Cardiac septum (tissue), 1 donor: ENCODE results near the gene TNFRSF13B. TPM values are rescaled to one million over a fixed set of nuclear protein-coding genes. Genes with fewer than 3 reads are reported as not detected.
"Not testable (repeated sequence)": the region's sequence is repeated elsewhere in the genome, so short reads cannot be mapped to it uniquely, and the experiment has no call there.

Experiments
- DNase-seq: peaks from one replicate; pipeline ENCODE4 v3.0.0-alpha.2; 2020; ENCODE audit warnings: low spot score
- intact Hi-C: fragments of 100-400 bp; cut with DNase I; formaldehyde crosslinking; loops from one replicate; pipeline ENCODE4 v1.14.0; 2022
- total RNA-seq: library from RNA; stranded (reverse); fragmentation: NEBNext Ultra II Directional; extraction: Animal tissue kit (Norgen Biotek cat#: 25700); gene quantifications from one replicate; pipeline ENCODE4 v1.2.1, GENCODE V29; 2021
- donor health status: DM: no; HTN: no; CAD: no.

The TNFRSF13B gene
- total RNA-seq, 1 donor from 2014 or later: not detected

GRCh38 chr17:17008621-17009397, 36.9 kb upstream of the TNFRSF13B start:
- intact Hi-C loops: loop anchor here (10.0 kb wide), 2 partner anchors 196 to 296 kb away; partner anchors contain the start of genes NT5M and PLD6
- DNase-seq: peak; percentile 60

GRCh38 chr17:17007891-17008290, 36.0 kb upstream of the TNFRSF13B start:
- intact Hi-C loops: loop anchor here (10.0 kb wide), 2 partner anchors 197 to 297 kb away; partner anchors contain the start of genes NT5M and PLD6
- DNase-seq: peak; percentile 44

- peak; percentile 54 for DNase-seq
- intact Hi-C loops: loop anchor here (10.0 kb wide), 2 partner anchors 200 to 300 kb away; partner anchors contain the start of genes NT5M and PLD6
Measured at GRCh38 chr17:17004997-17005614, 33.2 kb upstream of the TNFRSF13B start.

DNA sequence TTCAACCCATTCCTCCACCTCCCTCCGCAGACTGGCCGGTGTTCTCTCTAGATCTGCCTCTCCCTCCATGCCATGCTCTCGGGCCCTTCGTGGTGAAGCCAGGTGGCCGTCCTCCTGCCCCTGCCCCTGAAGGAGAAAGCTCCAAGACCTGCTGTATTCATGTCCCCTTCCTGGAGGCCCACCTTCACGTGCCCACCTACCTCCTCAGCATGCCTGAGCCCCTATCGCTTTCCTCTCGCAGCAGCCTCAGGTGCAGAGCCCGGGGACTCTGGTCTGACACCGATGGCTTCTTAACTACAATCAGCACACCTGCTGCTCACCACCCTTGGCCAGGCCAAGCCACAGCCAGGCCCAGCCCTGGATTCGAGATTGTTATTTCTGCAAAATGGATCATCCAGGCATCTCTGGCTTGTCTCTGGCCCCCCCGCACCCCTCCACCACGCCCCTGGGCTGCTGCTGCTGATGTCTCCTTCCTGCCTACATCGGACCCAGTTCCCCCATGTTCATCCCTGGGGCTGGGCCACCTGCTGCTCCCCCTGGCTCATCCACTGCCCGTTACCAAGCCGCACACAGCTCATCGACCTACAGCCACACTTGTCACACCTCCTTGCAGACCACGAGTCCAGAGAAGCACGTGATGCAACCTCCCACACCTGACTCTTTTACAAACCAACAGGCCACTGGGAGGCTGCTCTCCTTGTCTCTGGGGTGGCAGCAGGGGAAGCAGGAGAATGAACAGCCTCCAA, 32.5 kb upstream of the TNFRSF13B start:
- DNase-seq: peak; percentile 66
- intact Hi-C loops: loop anchor here (10.0 kb wide), 2 partner anchors 200 to 300 kb away; partner anchors contain the start of genes NT5M and PLD6

DNA sequence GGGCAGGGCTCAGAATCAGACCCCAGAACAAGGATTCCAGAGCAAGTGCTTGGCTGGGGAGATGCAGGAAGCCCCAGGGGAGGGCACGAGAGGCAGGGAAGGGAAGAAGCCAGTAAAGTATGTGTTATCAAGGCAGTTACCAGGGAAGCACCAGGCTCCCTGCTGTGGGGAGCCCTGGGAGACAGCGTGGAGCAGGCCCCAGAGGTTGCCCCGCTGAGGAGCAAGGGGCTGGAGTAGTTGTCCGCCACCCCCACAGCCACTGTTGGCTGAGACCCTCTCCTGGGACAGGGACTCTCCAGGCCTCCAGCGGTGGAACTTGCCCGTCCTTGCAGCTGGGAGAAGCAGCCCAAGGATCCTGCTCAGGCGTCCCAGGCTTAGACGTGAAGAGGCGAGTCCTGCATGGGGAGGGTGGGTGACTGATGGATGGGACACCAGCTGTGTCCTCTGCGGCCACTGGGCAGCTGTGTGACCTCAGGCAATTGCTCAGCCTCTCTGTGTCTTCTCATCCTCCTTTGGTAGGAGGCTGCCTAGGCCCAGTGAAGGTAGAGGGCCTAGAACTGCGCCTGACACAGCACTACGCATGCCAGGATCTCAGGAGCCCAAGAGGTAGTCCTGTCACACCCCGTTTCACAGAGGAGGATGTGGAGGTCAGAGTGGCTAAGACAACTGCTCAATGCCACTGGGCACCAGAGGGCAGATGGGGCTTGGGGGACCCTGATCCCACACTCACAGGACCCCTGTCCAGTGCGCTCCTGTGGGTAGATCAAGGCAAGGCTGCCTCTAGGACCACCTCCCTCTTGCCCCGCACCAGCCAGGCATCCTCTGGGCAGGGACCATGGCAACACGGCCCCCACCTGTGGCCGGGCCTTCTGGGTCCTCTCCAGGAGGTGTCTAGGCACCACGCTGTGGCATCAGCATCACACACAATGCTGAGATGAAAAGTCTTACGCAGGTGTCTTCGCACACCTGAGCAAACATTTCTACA, 31.1 kb upstream of the TNFRSF13B start:
- intact Hi-C loops: loop anchor here (10.0 kb wide), 2 partner anchors 202 to 302 kb away; partner anchors contain the start of genes NT5M and PLD6
- peak; percentile 62 for DNase-seq

DNA sequence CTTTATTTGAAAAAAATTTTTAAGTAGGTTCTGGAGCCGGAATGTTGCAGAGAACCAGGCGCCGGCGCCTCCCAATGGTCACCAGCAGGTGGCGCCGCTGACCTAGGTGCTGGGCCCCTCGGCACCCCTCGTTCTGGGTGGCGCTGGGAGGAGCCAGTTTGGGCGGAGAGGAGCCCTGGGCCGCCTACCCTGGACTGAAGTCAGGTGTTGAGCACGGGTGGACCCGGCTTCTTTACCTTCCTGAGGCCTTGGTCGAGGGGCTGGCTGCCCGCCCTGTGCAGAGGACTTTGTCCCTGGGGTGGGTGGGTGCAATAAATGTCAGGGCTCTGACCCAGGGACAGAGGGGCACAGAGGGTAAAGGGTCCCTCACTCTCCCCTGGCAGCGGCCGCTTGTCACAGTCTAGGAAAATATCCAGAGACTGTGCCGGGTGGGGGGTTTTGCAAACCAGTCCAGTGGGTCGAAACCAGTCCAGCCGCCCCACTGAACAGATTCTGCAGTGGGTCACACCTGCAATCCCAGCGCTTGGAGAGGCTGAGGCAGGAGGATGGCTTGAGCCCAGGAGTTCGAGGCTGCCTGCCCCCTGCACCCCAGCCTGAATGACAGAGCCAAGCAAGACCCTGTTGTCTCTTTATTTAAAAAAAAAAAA, 30.1 kb upstream of the TNFRSF13B start:
- peak; percentile 87 for DNase-seq
- intact Hi-C loops: loop anchor here (10.0 kb wide), 2 partner anchors 203 to 303 kb away; partner anchors contain the start of genes NT5M and PLD6

- DNase-seq: peak; percentile 68
- intact Hi-C loops: loop anchor here (10.0 kb wide), 2 partner anchors 204 to 304 kb away; partner anchors contain the start of genes NT5M and PLD6
Measured at GRCh38 chr17:17001076-17001777, 29.3 kb upstream of the TNFRSF13B start.

DNA sequence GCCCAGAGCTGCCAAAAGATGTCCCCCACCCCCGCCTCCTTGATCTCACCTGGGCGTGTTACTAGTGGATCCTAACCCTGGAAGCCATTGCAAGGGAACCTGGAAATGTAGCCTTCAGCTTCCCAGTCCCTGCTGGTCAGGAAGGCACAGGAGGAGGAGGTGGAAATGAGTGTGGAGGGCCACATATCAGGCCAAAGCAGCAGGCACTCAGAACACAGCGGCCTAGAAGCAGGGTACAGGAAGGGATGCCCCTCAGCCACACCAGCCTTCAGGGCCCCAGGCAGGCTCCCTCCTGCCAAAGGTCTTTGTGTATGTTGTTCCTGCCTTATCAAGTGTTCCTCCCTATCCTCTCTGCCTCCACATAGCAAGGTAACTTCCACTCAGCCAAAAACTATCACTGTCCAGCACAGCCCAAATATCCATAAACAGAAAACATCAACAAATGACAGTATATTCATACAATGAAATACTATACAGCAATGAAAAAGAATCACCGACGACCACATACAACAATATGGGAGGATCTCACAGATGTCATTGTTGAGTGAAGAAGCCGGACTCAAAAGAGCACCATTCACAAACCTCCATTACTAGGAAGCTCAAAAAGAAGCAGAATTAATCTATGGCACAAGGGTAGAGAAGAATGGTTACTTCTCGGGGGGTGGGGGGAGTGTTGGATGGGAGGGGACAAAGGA, 28.2 kb upstream of the TNFRSF13B start:
- intact Hi-C loops: loop anchor here (10.0 kb wide), 2 partner anchors 205 to 305 kb away; partner anchors contain the start of genes NT5M and PLD6
- DNase-seq: peak; percentile 64

DNA sequence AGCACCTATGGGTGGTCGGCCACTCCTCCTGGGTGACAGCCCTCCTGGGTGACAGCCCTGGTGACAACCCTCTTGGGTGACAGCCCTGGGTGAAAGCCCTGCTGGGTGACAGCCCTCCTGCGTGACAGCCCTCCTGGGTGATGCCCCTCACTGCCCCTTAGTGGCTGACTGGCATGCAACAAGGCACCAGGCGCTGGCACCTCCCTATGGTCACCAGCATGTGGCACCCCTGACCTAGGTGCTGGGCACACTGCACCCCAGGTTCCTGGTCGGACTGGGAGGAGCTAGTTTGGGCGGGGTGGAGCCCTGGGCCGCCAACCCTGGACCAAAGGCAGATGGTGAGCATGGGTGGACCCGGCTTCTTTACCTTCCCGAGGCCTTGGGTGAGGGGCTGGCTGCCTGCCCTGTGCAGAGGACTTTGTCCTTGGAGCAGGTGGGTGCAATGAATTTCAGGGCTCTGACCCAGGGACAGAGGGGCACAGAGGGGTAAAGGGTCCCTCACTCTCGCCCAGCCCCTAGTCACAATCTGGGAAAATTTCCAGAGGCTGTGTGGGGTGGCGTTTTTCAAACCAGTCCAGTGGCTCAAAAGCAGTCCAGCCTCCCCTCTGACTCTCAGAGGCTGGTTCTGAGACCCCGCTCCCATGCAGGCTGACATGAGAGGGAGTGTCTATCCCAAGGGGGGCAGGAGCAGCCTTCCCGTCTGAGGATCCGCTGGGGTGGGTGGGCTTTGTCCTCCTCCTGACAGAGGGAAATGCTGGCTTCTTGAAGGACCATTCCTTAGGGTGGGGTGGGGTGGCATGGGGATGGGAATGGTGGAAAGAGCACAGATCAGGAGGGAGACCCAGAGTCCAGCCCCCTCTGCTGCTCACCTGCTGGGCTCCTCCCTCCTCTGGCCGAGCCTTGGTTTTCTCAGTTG, 25.9 kb upstream of the TNFRSF13B start:
- intact Hi-C loops: no loop called here
- peak; percentile 74 for DNase-seq

DNA sequence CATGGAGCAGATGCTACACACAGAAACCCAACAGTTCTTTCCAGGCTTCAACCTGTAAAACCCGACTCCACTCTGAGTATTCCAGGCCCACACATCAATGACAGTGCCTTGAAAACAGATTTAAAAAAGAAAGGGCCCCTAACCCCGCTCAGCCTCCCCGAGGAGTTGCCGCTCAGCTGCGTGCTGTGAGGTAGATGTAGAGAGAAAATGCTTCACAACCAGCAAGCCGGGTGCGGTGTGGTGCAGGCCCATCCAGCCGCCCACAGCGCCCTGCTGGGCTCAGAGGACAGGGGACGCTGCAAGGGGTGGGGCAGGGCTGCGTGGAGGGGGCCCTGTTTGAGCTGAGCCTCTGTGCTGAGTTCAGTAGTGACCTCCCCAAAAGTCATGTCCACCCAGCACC, 24.8 kb upstream of the TNFRSF13B start:
- intact Hi-C loops: not testable (repeated sequence)
- peak; percentile 61 for DNase-seq

DNA sequence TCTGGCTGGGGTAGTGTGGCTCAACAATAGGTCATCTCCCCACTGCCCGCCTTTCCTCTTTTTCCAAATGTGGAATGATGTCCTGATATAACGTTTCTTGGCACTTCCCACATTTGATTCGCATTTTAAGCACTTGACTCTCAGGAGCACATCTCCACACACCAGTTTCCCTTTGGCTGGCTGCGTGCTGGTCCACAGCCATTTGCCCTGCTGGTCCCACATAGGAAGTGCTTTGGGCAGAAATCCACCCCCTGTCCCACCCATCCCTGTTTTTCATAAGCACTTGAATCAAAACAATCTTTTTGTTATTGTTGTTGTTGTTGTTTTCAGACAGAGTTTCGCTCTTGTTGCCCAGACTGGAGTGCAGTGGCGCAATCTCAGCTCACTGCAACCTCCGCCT, 24.0 kb upstream of the TNFRSF13B start:
- intact Hi-C loops: no loop called here
- peak; percentile 27 for DNase-seq

- DNase-seq: no peak
- intact Hi-C loops: loop anchor here (5.0 kb wide), 1 partner anchor 77 kb away; no protein-coding TSS in a partner anchor
Measured at GRCh38 chr17:16994631-16995030, 22.7 kb upstream of the TNFRSF13B start.

DNA sequence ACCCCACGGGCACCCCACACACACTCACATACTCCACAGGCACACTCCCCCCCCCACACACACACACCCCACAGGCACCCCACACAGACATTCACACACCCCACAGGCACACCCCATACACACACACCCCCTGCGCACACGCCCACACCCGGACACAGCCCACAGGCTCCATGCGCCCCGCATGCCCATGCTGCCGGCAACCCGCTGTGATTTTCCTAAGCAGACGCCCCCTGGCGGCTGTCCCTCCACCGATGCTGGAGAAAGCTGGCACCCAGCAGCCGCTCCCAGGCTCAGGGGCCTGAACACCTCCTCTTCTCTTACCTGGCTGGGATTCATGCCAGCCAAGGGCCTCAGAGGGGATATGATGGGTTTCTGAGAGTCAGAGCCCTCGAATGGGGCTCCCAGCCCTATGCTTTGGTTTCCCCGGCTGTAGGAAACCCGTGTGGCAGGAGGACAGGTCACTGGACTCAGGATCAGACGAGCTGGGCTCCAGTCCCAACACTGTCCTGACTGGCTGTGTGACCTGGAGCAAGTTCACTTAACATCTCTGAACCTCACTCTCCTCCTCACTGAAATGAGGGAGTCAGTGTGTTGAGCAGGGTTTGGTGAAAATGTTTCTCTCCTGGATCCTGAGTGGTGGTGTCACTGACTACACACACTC, 19.6 kb upstream of the TNFRSF13B start:
- intact Hi-C loops: loop anchor here (2.0 to 5.0 kb wide), 2 partner anchors 74 to 455 kb away; no protein-coding TSS in a partner anchor
- peak; percentile 91 for DNase-seq

DNA sequence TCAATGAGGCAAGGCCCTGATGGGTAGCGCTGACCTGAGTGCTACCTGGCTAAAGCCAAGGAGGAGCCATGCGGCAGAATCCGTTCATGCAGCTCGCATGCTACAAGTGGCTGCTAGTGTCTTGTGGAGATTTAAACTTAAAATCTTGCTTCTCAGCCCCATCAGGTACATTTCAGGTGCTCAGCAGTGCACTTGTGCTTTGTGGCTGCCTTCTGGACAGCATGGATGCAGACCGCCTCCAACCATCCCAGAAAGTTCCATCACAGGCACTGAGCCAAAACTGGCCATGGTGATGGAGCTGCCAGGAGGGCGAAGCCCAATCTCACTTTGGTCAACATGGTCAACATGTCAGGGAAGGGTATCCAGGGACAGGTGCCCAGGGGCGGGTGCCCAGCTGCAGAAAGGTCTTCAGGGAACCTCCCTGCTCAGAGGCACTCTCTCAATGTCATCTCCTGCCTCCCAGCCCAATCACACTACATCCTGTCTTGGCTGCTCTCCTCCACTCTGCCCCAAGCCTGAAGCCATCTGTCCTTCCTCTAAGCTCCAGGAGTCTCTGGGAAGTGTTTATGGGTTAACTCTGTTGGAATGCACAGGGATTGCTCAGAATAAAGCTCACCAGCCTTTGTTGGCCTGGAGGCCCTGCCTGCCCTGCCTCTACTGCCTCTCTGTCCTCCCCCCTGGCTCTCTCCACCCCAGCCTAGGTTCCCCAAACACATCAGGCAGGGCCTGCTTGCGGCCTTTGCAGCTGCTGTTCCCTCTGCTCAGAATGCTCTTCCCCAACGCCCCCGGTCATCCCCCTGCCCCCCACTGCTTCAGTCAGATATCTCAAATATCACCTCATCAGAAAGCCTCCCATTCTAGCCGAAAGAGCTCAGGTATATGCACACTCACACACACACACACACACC, 18.3 kb upstream of the TNFRSF13B start:
- DNase-seq: peak; percentile 63
- intact Hi-C loops: loop anchor here (2.0 to 5.0 kb wide), 2 partner anchors 73 to 453 kb away; no protein-coding TSS in a partner anchor
